ENCODE measurements around the gene FHIT. TPM values are rescaled to one million over a fixed set of nuclear protein-coding genes. Genes with fewer than 3 reads are reported as not detected.

FHIT gene
- total and polyA plus RNA-seq, 7 donors, result 0.98 to 10.4 (median 4.0) TPM

DNA sequence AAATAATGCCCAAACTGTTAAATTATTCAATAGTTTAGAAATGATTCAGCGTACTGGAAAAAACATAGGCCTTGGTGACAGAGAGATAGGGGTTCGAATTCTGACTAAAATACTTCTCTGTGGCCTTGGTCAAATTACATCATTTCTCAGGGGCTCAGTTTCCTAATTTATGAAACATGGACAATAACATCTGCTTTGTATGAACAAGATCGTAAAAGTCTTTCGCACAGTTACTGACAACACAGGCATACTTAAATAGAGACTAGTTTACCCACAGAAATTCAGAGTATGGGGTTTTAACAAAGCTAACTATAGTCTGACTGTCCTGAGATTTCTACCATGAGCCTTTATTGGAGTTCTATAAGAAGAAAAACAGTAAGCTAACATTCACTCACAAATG lies 440.4 kb downstream of the FHIT start:
- Histone ChIP-seq H3K4me3 (no peak overlapping the region), H3K36me3 (ENCODE audit: insufficient read depth in 1 of 2, low read depth in 1 of 2) (no peaks in the 10 kb centered on the region), H3K27ac (no peak overlapping the region), H3K27me3 (ENCODE audit: insufficient read depth in 3 of 3, low read length in 2 of 3) (no peaks in the 10 kb centered on the region), H3K4me1 (no peaks in the 10 kb centered on the region), H3K9me3 (no peaks in the 10 kb centered on the region)
- no peak for TF ChIP-seq CTCF (IDR thresholded peaks at IDR 0.05)
- no peak for DNase-seq
- ATAC-seq, result no peak
- WGBS, 3 donors, result 52 to 73% (median 67%) methylated on average over 4 of the region's 4 CpGs
- intact Hi-C loops (cut with DNase I), result no loop called here

DNA sequence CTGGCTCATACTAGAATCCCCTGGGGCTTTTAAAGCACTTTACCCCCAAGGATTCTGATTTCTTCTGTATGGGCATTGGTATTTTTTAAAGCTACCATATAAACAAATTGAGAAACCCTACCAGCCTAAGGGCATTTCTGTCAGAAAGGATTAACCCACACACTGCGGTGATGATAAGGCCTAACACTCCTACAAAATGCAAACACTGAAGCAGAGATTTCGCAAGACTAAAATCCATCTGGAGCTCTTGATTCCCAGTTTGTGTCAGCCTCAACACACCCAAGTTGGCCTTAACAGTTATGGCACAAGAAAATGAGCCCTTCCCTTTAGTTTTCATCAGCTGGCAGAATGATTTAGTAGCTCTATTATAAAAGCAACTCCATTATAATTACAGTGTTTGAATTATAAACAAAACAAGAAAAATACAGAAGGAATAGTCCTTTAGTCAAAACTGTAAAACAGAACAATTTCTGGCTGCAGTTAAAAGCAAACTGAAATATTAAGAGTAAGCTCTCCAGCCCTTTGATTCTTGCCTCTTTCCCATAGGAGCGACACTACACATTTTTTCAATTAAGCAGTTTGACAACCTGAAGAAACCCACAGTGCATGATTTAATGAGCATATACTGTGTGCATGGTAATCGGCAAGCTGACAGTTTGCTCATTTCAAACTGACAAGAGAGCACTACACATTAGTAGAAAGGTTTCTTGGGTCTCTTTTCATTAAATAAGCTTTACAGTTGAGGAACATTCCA lies 441.2 kb downstream of the FHIT start:
- H3K27ac ChIP-seq, result no peak overlapping the region
- DNase-seq (no peak), ATAC-seq (no peak)
- H3K27me3 ChIP-seq (ENCODE audit: insufficient read depth in 3 of 3, low read length in 2 of 3), result no peaks in the 10 kb centered on the region
- 72 to 84% (median 82%) methylated on average over 4 of the region's 4 CpGs for WGBS, 3 donors
- H3K9me3 ChIP-seq, result no peaks in the 10 kb centered on the region
- H3K4me3 ChIP-seq, result no peak overlapping the region
- no peaks in the 10 kb centered on the region for H3K36me3 ChIP-seq (ENCODE audit: insufficient read depth in 1 of 2, low read depth in 1 of 2)
- TF ChIP-seq CTCF (IDR thresholded peaks at IDR 0.05), result no peak
- H3K4me1 ChIP-seq, result no peaks in the 10 kb centered on the region
- intact Hi-C loops (cut with DNase I), result no loop called here

DNA sequence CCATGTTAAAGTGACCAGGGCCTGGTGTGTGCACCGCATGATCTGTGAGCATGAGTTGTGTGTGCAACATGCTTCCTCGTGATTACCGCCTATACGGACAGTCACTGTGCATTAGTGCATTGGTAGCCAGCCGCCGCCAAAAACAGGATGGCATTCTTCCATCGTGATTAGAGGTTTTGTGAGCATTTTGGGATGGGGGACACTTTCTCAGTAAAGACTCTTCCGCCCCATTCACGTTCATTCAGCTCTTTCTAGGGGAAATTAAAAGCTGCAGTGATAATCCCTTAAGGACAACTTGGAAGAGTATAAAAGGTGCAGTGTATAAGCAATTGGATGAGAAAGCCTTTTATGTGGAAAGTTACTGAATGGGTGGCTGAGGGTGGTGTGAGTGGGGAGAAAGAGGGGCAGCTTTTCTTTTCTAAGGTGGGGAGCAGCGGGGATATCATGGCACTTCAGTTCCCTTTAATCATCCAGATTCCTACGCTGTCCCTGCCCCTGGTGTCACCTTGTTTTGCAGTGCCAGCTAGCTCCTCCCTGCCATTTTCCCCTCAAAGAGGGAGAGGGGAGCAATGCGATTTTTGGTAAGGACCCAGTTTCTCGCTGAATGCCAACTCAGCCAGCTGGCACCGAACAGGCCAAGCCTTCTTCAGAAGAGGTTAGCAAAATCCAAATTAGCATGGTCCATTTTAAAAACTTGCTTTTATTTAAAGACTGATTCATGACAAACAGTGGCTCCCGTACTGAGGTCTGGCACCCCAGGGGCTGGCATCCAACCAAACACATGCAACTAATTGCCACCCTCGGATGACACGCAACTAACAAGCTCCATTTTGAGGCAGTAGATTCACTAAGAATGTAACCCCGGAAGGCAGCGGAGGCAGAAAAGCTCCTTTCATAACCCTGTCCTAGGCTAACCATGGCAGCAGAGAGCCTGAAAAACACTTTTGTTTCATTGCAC lies 447.8 kb downstream of the FHIT start:
- Histone ChIP-seq H3K4me3 (no peak overlapping the region), H3K4me1 (no peaks in the 10 kb centered on the region), H3K36me3 (ENCODE audit: insufficient read depth in 1 of 2, low read depth in 1 of 2) (no peaks in the 10 kb centered on the region), H3K27me3 (ENCODE audit: insufficient read depth in 3 of 3, low read length in 2 of 3) (no peaks in the 10 kb centered on the region), H3K27ac (no peak overlapping the region), H3K9me3 (no peaks in the 10 kb centered on the region)
- ATAC-seq (no peak), DNase-seq (no peak)
- intact Hi-C loops (cut with DNase I), result no loop called here
- no peak for TF ChIP-seq CTCF (IDR thresholded peaks at IDR 0.05)
- WGBS, 3 donors, result 69 to 80% (median 75%) methylated on average over 19 of the region's 19 CpGs

DNA sequence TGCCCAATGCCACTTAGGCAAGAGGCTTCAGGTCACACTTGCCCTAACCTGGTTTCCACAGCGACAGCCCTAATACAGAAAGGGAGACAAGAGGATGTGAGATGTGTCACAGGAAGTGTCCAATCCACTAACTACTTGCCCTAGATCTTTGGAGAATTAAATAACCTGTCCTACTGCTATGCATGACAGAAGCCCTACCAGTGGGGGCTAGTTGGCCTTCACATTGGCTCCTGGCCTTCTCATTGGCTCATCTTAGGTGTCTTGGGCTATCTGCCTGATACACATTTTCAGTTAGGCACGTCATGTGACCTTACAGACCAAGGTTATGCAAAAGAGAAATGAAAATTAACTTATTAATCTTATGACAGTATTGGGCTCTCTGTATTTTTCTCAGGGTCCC lies 449.9 kb downstream of the FHIT start:
- H3K36me3 ChIP-seq (ENCODE audit: insufficient read depth in 1 of 2, low read depth in 1 of 2), result no peaks in the 10 kb centered on the region
- no peaks in the 10 kb centered on the region for H3K9me3 ChIP-seq
- no peaks in the 10 kb centered on the region for H3K4me1 ChIP-seq
- 87 to 90% (median 89%) methylated on average over 2 of the region's 2 CpGs for WGBS, 3 donors
- H3K27ac ChIP-seq, result no peak overlapping the region
- H3K4me3 ChIP-seq, result no peak overlapping the region
- intact Hi-C loops (cut with DNase I), result no loop called here
- no peaks in the 10 kb centered on the region for H3K27me3 ChIP-seq (ENCODE audit: insufficient read depth in 3 of 3, low read length in 2 of 3)
- DNase-seq (no peak), ATAC-seq (no peak)
- TF ChIP-seq CTCF (IDR thresholded peaks at IDR 0.05), result no peak

Data from psoas muscle (tissue), 8 donors.